Activated CD8-positive, alpha-beta memory T cell treated with anti-CD3 and anti-CD28 coated beads, Interleukin-2, amount 10 ng/mL, durations not matched to agents 7 days and 5 days (primary cell): ENCODE results near the gene RNF126. TPM values are rescaled to one million over a fixed set of nuclear protein-coding genes. Genes with fewer than 3 reads are reported as not detected.
"Not testable (repeated sequence)": the region's sequence is repeated elsewhere in the genome, so short reads cannot be mapped to it uniquely, and the experiment has no call there.

Source experiments
- ATAC-seq: fragments of 150-1000 bp; cut with Tn5 transposase; one replicate; pipeline ENCODE4 v1.10.0; 2021; ENCODE audit warnings: moderate library complexity
- CTCF ChIA-PET: fragments of 350-600 bp; sonication (Branson Sonifier 250); formaldehyde crosslinking; loops from one replicate; lab custom pipeline; 2021; ENCODE audit warnings: antibody characterized with exemption; lab: Charles Lee
- DNase-seq: peaks from one replicate; pipeline ENCODE4 v3.0.0-alpha.2; 2020
- H3K27ac Mint-ChIP-seq: one replicate; pipeline ENCODE4 v1.8.0; 2021; ENCODE audit warnings: mild to moderate bottlenecking, mixed read lengths
- H3K27me3 Mint-ChIP-seq: one replicate; pipeline ENCODE4 v1.8.0; 2021; ENCODE audit warnings: mixed read lengths
- H3K36me3 Mint-ChIP-seq: one replicate; pipeline ENCODE4 v1.8.0; 2021; ENCODE audit warnings: mild to moderate bottlenecking, mixed read lengths
- H3K4me1 Mint-ChIP-seq: one replicate; pipeline ENCODE4 v1.8.0; 2021; ENCODE audit warnings: mixed read lengths
- H3K4me3 Mint-ChIP-seq: one replicate; pipeline ENCODE4 v1.8.0; 2021; ENCODE audit warnings: mild to moderate bottlenecking, moderate library complexity, mixed read lengths
- H3K9me3 Mint-ChIP-seq: one replicate; pipeline ENCODE4 v1.8.0; 2022; ENCODE audit warnings: low read depth, mixed read lengths
- total RNA-seq, 2 experiments: library from RNA; stranded (reverse); gene quantifications; one replicate each; pipeline ENCODE4 v1.2.3, GENCODE V29; 2021

Gene RNF126
- total RNA-seq, 2 experiments from 2014 or later: 76.9 to 83.0 TPM

GRCh38 chr19:679418-680286 lies 16.6 kb upstream of the RNF126 start:
- H3K4me3 Mint-ChIP-seq: peak overlapping the region; percentile 54
- CTCF ChIA-PET: interaction anchor here (0.6 to 2.4 kb wide), 8 partner anchors 12 to 258 kb away, joined by 3 to 10 read pairs (median 6); partner anchors contain the start of gene RNF126
- H3K36me3 Mint-ChIP-seq: no peaks in the 10 kb centered on the region
- ATAC-seq: peak; percentile 2
- peak; percentile 58 for DNase-seq
- peaks cover 11% of the 10 kb centered on the region for H3K27me3 Mint-ChIP-seq
- H3K27ac Mint-ChIP-seq: peak overlapping the region; percentile 61
- H3K9me3 Mint-ChIP-seq: no peaks in the 10 kb centered on the region
- H3K4me1 Mint-ChIP-seq: peaks cover 2% of the 10 kb centered on the region

GRCh38 chr19:678791-679388 lies 15.9 kb upstream of the RNF126 start:
- H3K27me3 Mint-ChIP-seq: peaks cover 14% of the 10 kb centered on the region
- peak overlapping the region; percentile 43 for H3K4me3 Mint-ChIP-seq
- H3K27ac Mint-ChIP-seq: no peak overlapping the region
- no peaks in the 10 kb centered on the region for H3K9me3 Mint-ChIP-seq
- CTCF ChIA-PET: interaction anchor here (0.6 to 2.4 kb wide), 6 partner anchors 11 to 258 kb away, joined by 3 to 10 read pairs (median 4); no protein-coding TSS in a partner anchor
- no peaks in the 10 kb centered on the region for H3K36me3 Mint-ChIP-seq
- H3K4me1 Mint-ChIP-seq: peaks cover 2% of the 10 kb centered on the region
- DNase-seq: no peak
- ATAC-seq: no peak

DNA sequence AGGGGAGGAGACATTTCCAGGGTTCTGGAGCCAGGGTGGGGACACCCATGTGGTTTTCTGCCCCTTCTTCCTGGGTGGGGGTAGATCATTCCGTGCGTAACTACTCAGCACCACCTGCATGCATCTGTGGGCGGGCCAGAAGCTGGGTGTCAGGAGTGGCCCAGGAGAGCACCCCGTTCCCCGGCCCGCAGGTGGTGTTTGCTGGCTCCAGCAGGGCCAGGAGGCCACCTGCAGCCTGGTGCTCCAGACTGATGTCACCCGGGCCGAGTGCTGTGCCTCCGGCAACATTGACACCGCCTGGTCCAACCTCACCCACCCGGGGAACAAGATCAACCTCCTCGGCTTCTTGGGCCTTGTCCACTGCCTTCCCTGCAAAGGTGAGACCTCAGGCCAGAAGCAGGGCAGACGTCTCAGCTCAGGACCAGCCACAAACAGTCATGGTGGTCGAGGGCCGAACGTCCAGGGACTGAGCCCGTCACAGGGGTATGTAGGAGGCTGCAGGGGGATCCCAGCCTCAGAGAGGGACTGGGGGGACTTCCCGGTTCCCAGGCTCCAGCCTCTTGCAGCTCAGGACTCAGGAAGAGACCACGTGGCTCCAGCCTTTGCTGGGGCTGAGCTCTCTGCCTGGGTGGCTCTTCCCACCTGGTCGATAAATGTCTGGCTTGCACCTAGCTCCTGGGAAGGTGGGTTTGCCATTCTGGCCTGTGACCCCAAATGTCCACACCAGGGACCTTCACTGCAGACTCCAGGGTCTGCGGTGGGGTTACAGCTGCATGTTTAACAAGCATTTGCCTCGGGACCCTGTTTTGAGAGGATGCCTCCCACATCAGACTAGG lies 14.8 kb upstream of the RNF126 start:
- Mint-ChIP-seq H3K4me3 (no peak overlapping the region), H3K36me3 (no peaks in the 10 kb centered on the region), H3K9me3 (no peaks in the 10 kb centered on the region), H3K4me1 (peaks cover 2% of the 10 kb centered on the region), H3K27ac (no peak overlapping the region), H3K27me3 (peaks cover 19% of the 10 kb centered on the region)
- CTCF ChIA-PET: interaction anchor here (0.6 to 0.9 kb wide), 2 partner anchors 94 to 172 kb away, joined by 3 read pairs; no protein-coding TSS in a partner anchor
- DNase-seq: no peak
- ATAC-seq: no peak

DNA sequence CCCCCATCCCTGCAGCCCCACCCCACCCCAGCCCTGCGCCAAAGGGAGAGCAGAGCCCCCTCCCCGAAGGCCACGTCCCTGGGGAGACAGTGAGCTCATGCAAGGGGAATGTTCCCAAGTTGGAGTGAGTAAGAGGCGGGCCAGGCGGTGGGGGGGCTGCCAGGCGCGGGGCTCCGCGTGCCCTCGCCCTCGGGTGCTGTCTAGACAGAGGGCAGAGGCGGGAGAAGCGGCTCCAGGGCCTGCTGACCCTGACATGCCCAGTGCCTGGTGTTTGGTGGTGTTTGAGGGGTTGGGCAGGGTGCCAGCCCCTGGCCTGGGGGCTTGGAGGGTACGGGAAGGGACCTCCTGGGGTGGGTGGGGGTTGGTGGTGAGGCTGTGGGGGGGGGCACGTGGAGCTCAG lies 14.2 kb upstream of the RNF126 start:
- Mint-ChIP-seq H3K27me3 (peaks cover 19% of the 10 kb centered on the region), H3K9me3 (no peaks in the 10 kb centered on the region), H3K27ac (no peak overlapping the region), H3K36me3 (no peaks in the 10 kb centered on the region), H3K4me1 (peaks cover 2% of the 10 kb centered on the region), H3K4me3 (no peak overlapping the region)
- CTCF ChIA-PET: interaction anchor here (0.6 to 0.9 kb wide), 2 partner anchors 93 to 171 kb away, joined by 3 read pairs; no protein-coding TSS in a partner anchor
- no peak for DNase-seq
- ATAC-seq: no peak

- peaks cover 19% of the 10 kb centered on the region for H3K27me3 Mint-ChIP-seq
- CTCF ChIA-PET: interaction anchor here (0.7 to 0.9 kb wide), 2 partner anchors 58 to 92 kb away, joined by 3 read pairs; no protein-coding TSS in a partner anchor
- DNase-seq (no peak), ATAC-seq (no peak)
- no peaks in the 10 kb centered on the region for H3K36me3 Mint-ChIP-seq
- H3K4me1 Mint-ChIP-seq: peaks cover 2% of the 10 kb centered on the region
- H3K27ac Mint-ChIP-seq: no peak within 1 kb of the TSS
- no peak within 1 kb of the TSS for H3K4me3 Mint-ChIP-seq
- H3K9me3 Mint-ChIP-seq: no peaks in the 10 kb centered on the region
These were observed 13.5 kb upstream of the RNF126 start, which contains the start of gene FSTL3 for GRCh38 chr19:676339-677105. FSTL3 (plus strand) TSS chr19:676392; CDS start chr19:676424, 32 bp downstream.

DNA sequence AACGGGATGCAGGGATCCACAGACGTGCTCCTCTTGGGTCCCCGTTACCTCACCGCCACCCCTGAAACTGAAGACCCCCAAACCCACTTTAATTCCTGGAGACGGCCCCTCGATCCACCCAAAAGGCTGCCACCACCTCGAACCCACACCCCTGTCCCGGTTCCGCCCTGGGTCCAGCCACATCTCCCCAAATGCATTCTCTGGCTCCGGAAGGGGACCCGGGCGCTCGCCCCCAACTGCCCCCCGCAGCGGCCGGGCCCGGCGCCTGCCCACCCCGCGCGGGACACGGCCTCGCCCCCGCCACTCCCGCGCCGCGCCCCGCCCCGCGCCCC lies 13.0 kb upstream of the RNF126 start:
- Mint-ChIP-seq H3K27me3 (peaks cover 19% of the 10 kb centered on the region), H3K36me3 (no peaks in the 10 kb centered on the region), H3K4me1 (no peaks in the 10 kb centered on the region), H3K9me3 (no peaks in the 10 kb centered on the region), H3K4me3 (no peak overlapping the region), H3K27ac (no peak overlapping the region)
- DNase-seq: no peak
- no peak for ATAC-seq
- CTCF ChIA-PET: no interaction called here

GRCh38 chr19:674282-675151 lies 11.5 kb upstream of the RNF126 start:
- Mint-ChIP-seq H3K9me3 (no peaks in the 10 kb centered on the region), H3K27me3 (peaks cover 19% of the 10 kb centered on the region), H3K4me1 (no peaks in the 10 kb centered on the region), H3K36me3 (no peaks in the 10 kb centered on the region), H3K4me3 (no peak overlapping the region), H3K27ac (no peak overlapping the region)
- CTCF ChIA-PET: no interaction called here
- DNase-seq (no peak), ATAC-seq (no peak)

DNA sequence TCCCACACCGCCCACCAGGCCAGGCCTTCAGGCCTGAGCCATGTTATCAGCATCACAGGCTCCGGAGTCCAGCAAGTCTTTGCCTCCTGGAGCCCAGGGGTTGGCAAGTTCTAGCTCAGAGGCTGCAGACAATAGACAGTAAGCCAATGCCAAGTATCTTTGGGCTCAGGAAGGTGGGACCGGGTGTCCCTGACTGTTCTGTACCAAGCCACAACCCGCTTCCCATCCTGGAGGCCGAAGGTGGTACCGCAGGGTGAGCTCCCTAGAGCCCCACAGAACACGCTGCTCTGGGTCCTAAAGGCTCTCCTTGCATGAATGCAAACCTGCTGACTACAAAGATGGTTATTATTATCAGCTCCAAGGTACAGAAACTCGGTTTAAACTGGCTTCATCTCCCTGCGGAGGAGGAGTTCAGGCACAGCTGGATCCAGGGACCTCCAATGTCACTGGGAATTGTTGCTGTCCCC lies 7.6 kb upstream of the RNF126 start:
- DNase-seq: no peak
- H3K4me3 Mint-ChIP-seq: no peak overlapping the region
- CTCF ChIA-PET: no interaction called here
- H3K36me3 Mint-ChIP-seq: no peaks in the 10 kb centered on the region
- peaks cover 27% of the 10 kb centered on the region for H3K27me3 Mint-ChIP-seq
- no peak for ATAC-seq
- no peak overlapping the region for H3K27ac Mint-ChIP-seq
- H3K9me3 Mint-ChIP-seq: peaks cover 2% of the 10 kb centered on the region
- H3K4me1 Mint-ChIP-seq: no peaks in the 10 kb centered on the region

DNA sequence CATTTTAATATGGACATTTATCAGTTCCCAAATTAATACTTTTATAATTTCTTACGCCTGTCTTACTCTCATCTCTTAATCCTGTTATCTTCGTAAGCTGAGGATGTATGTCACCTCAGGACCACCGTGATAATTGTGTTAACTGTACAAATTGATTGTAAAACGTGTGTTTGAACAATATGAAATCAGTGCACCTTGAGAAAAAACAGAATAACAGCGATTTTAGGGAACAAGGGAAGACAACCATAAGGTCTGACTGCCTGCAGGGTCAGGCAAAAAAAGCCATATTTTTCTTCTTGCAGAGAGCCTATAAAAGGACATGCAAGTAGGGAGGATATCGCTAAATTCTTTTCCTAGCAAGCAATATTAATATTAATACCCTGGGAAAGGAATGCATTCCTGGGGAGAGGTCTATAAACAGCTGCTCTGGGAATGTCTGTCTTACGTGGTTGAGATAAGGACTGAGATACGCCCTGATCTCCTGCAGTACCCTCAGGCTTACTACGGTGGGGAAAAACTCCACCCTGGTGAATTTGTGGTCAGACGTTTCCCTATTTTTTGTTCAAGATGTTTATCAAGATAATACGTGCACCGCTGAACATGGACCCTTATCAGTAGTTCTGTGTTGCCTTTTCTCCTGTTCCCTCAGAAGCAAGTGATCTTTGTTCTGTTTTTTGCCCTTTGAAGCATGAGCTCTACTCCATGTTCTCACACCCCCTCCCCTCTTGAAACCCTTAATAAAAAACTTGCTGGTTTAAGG lies 5.8 kb upstream of the RNF126 start:
- not testable (repeated sequence) for ATAC-seq, H3K36me3 Mint-ChIP-seq, DNase-seq, H3K27ac Mint-ChIP-seq, H3K9me3 Mint-ChIP-seq, H3K4me1 Mint-ChIP-seq, H3K4me3 Mint-ChIP-seq
- H3K27me3 Mint-ChIP-seq: peaks cover 16% of the 10 kb centered on the region
- CTCF ChIA-PET: interaction anchor here (1.2 to 2.0 kb wide), 3 partner anchors 11 to 68 kb away, joined by 3 to 7 read pairs (median 5); no protein-coding TSS in a partner anchor

GRCh38 chr19:666985-667573 lies 4.1 kb upstream of the RNF126 start:
- not testable (repeated sequence) for H3K36me3 Mint-ChIP-seq, ATAC-seq, H3K9me3 Mint-ChIP-seq, DNase-seq, H3K4me3 Mint-ChIP-seq, H3K27ac Mint-ChIP-seq
- Mint-ChIP-seq H3K4me1 (peaks cover 16% of the 10 kb centered on the region), H3K27me3 (peaks cover 12% of the 10 kb centered on the region)
- CTCF ChIA-PET: interaction anchor here (0.9 to 2.0 kb wide), 2 partner anchors 12 to 67 kb away, joined by 5 read pairs; no protein-coding TSS in a partner anchor
